Measurements from ENCODE around the gene ZNF445.

The ZNF445 gene

GRCh38 chr3:44396200-44397171, 81.0 kb downstream of the ZNF445 start:
- H3K27me3 ChIP-seq (ENCODE audit: insufficient read depth, low read length, poor library complexity, severe bottlenecking) = no peaks in the 10 kb centered on the region
- no peaks in the 10 kb centered on the region for H3K36me3 ChIP-seq (ENCODE audit: insufficient read depth, low read length)
- no peaks in the 10 kb centered on the region for H3K4me1 ChIP-seq (ENCODE audit: insufficient read depth, low read length, poor library complexity, severe bottlenecking)
- TF ChIP-seq EZH2phosphoT487 (IDR thresholded peaks at IDR 0.05; ENCODE audit: borderline replicate concordance) (no peak), CTCF (conservative IDR thresholded peaks at IDR 0.05; ENCODE audit: low read length) (no peak)
- H3K79me2 ChIP-seq (ENCODE audit: insufficient read depth, low read length) = no peaks in the 10 kb centered on the region
- no peaks in the 10 kb centered on the region for H4K20me1 ChIP-seq (ENCODE audit: insufficient read depth, low read length, poor library complexity, severe bottlenecking)
- no peak overlapping the region for H3K4me2 ChIP-seq (ENCODE audit: low read depth, low read length, poor library complexity, severe bottlenecking)
- H3F3A ChIP-seq (ENCODE audit: low read depth) = no peaks in the 10 kb centered on the region
- no peak overlapping the region for H2AFZ ChIP-seq (ENCODE audit: low read length)
- H3K9me2 ChIP-seq (replicated peaks; ENCODE audit: low read depth, low read length) = no peaks in the 10 kb centered on the region
- no peak overlapping the region for H3K4me3 ChIP-seq (ENCODE audit: low read length, poor library complexity, severe bottlenecking)
- no peak overlapping the region for H3K9ac ChIP-seq (ENCODE audit: low read depth, low read length, poor library complexity, severe bottlenecking)
- no peaks in the 10 kb centered on the region for H3K9me3 ChIP-seq (ENCODE audit: insufficient read depth, low read depth, low read length)

GRCh38 chr3:44395714-44396113, 81.8 kb downstream of the ZNF445 start:
- Histone ChIP-seq H3F3A (ENCODE audit: low read depth) (no peaks in the 10 kb centered on the region), H3K9me3 (ENCODE audit: insufficient read depth, low read depth, low read length) (no peaks in the 10 kb centered on the region), H3K4me1 (ENCODE audit: insufficient read depth, low read length, poor library complexity, severe bottlenecking) (no peaks in the 10 kb centered on the region), H3K9me2 (replicated peaks; ENCODE audit: low read depth, low read length) (no peaks in the 10 kb centered on the region), H3K27me3 (ENCODE audit: insufficient read depth, low read length, poor library complexity, severe bottlenecking) (no peaks in the 10 kb centered on the region), H2AFZ (ENCODE audit: low read length) (no peak overlapping the region), H4K20me1 (ENCODE audit: insufficient read depth, low read length, poor library complexity, severe bottlenecking) (no peaks in the 10 kb centered on the region), H3K36me3 (ENCODE audit: insufficient read depth, low read length) (no peaks in the 10 kb centered on the region), H3K9ac (ENCODE audit: low read depth, low read length, poor library complexity, severe bottlenecking) (no peak overlapping the region), H3K4me2 (ENCODE audit: low read depth, low read length, poor library complexity, severe bottlenecking) (no peak overlapping the region), H3K79me2 (ENCODE audit: insufficient read depth, low read length) (no peaks in the 10 kb centered on the region), H3K4me3 (ENCODE audit: low read length, poor library complexity, severe bottlenecking) (no peak overlapping the region)
- TF ChIP-seq EZH2phosphoT487 (IDR thresholded peaks at IDR 0.05; ENCODE audit: borderline replicate concordance) (no peak), CTCF (conservative IDR thresholded peaks at IDR 0.05; ENCODE audit: low read length) (no peak)

- Histone ChIP-seq H4K20me1 (ENCODE audit: insufficient read depth, low read length, poor library complexity, severe bottlenecking) (no peaks in the 10 kb centered on the region), H3K4me3 (ENCODE audit: low read length, poor library complexity, severe bottlenecking) (no peak overlapping the region), H3K9me3 (ENCODE audit: insufficient read depth, low read depth, low read length) (no peaks in the 10 kb centered on the region), H3K4me2 (ENCODE audit: low read depth, low read length, poor library complexity, severe bottlenecking) (no peak overlapping the region), H3K27me3 (ENCODE audit: insufficient read depth, low read length, poor library complexity, severe bottlenecking) (no peaks in the 10 kb centered on the region), H3K9ac (ENCODE audit: low read depth, low read length, poor library complexity, severe bottlenecking) (no peak overlapping the region), H3K79me2 (ENCODE audit: insufficient read depth, low read length) (no peaks in the 10 kb centered on the region), H2AFZ (ENCODE audit: low read length) (no peak overlapping the region), H3K4me1 (ENCODE audit: insufficient read depth, low read length, poor library complexity, severe bottlenecking) (no peaks in the 10 kb centered on the region), H3K36me3 (ENCODE audit: insufficient read depth, low read length) (no peaks in the 10 kb centered on the region), H3F3A (ENCODE audit: low read depth) (no peaks in the 10 kb centered on the region), H3K9me2 (replicated peaks; ENCODE audit: low read depth, low read length) (no peaks in the 10 kb centered on the region)
- TF ChIP-seq CTCF (conservative IDR thresholded peaks at IDR 0.05; ENCODE audit: low read length) = no peak
- no peak for TF ChIP-seq EZH2phosphoT487 (IDR thresholded peaks at IDR 0.05; ENCODE audit: borderline replicate concordance)
Observed at GRCh38 chr3:44392489-44392888, 85.0 kb downstream of the ZNF445 start.
